Measurements from ENCODE around the gene CCDC9B. TPM values are rescaled to one million over a fixed set of nuclear protein-coding genes. Genes with fewer than 3 reads are reported as not detected.

CCDC9B gene
- polyA plus RNA-seq, 1 of the 3 experiments (the other 2 are of a cell fraction) = 13.7 TPM

GRCh38 chr15:40352281-40352901, 11.7 kb upstream of the CCDC9B start:
- Histone ChIP-seq H4K20me1 (ENCODE audit: insufficient read depth) (no peaks in the 10 kb centered on the region), H3K4me1 (ENCODE audit: control insufficient read depth in 1 of 2, insufficient read depth in 2 of 2, low read depth in 1 of 2, low read length in 1 of 2) (peaks cover 0 to 20% of the 10 kb centered on the region in 2 experiments; a peak in 2 of 4 replicates), H3K36me3 (replicated peaks in 1 of 2; ENCODE audit: control insufficient read depth in 1 of 2, insufficient read depth in 2 of 2, low read length in 1 of 2) (no peaks in the 10 kb centered on the region), H3K27me3 (ENCODE audit: insufficient read depth) (no peaks in the 10 kb centered on the region), H3K9me2 (no peaks in the 10 kb centered on the region), H3K9ac (no peak overlapping the region), H3K9me3 (no peaks in the 10 kb centered on the region), H3K27ac (ENCODE audit: low read depth in 2 of 2, low read length in 1 of 2) (no peak overlapping the region), H3F3A (replicated peaks; ENCODE audit: insufficient read depth) (peaks cover 2% of the 10 kb centered on the region), H3K79me2 (ENCODE audit: insufficient read depth) (no peaks in the 10 kb centered on the region), H3K4me2 (no peak overlapping the region), H2AFZ (ENCODE audit: low read depth) (no peak overlapping the region), H3K4me3 (ENCODE audit: low read depth in 2 of 2, low read length in 1 of 2) (no peak overlapping the region)
- CTCF ChIA-PET = interaction anchor here (2.0 to 70.6 kb wide), 3 partner anchors 16 to 69 kb away, joined by 10 to 2194 read pairs (median 12); partner anchors contain the start of genes ANKRD63, CCDC9B, INAFM2 and PLCB2
- no peak for TF ChIP-seq GATA2 (CRISPR knock-in tag; IDR thresholded peaks at IDR 0.05)
- TF ChIP-seq FOXM1 (IDR thresholded peaks at IDR 0.05; ENCODE audit: low read depth) = no peak
- no peak for TF ChIP-seq EZH2phosphoT487 (IDR thresholded peaks at IDR 0.05; ENCODE audit: borderline replicate concordance, low read depth)
- TF ChIP-seq USF1 (IDR thresholded peaks at IDR 0.05; ENCODE audit: borderline replicate concordance, low read depth) = no peak
- no peak for TF ChIP-seq RFX5 (IDR thresholded peaks at IDR 0.05; ENCODE audit: low read length)
- no peak for TF ChIP-seq FOXJ3 (CRISPR knock-in tag; IDR thresholded peaks at IDR 0.05)
- TF ChIP-seq NRF1 (IDR thresholded peaks at IDR 0.05; ENCODE audit: low read depth, low read length) = no peak
- no peak for TF ChIP-seq TEAD4 (IDR thresholded peaks at IDR 0.05; ENCODE audit: borderline replicate concordance, insufficient read depth)
- TF ChIP-seq JUND (IDR thresholded peaks at IDR 0.05) = no peak
- no peak for TF ChIP-seq SMC3 (IDR thresholded peaks at IDR 0.05; ENCODE audit: low read depth, low read length)
- TF ChIP-seq FOSL2 (IDR thresholded peaks at IDR 0.05; ENCODE audit: borderline replicate concordance, low read depth) = no peak
- TF ChIP-seq TCF12 (IDR thresholded peaks at IDR 0.05) = no peak
- TF ChIP-seq USF2 (IDR thresholded peaks at IDR 0.05; ENCODE audit: borderline replicate concordance, low read depth, low read length) = no peak
- POLR2A ChIA-PET = no interaction called here
- 79% methylated on average over 7 of the region's 7 CpGs for WGBS (ENCODE audit: low lambda C conversion rate)
- DNase-seq = no peak

DNA sequence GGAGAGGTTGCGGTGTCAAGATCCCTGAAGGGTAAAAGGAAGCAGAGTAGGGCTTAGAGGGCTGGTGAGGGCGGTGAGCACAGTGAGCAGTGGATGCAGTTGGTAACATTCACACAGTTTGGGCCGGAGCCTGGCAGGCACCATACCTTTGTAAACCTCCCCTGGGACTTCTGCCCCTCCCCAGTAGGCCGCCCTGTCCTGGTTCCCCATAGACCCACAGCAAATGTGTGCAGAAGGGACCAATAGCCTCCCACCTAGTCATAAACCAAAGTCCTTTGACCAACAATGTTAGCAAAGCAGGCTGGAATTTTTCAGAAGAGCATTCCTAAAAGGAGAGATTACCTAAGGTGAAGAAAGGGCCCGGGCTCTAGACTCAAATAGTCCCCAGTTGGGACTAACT, 8.4 kb upstream of the CCDC9B start:
- H3K9me3 ChIP-seq = no peaks in the 10 kb centered on the region
- no peak overlapping the region for H3K4me3 ChIP-seq (ENCODE audit: low read depth in 2 of 2, low read length in 1 of 2)
- CTCF ChIA-PET = interaction anchor here (1.5 to 70.6 kb wide), 2 partner anchors 18 to 35 kb away, joined by 8 to 2194 read pairs; partner anchors contain the start of genes ANKRD63, CCDC9B, INAFM2 and PLCB2
- no peak for DNase-seq
- H3K27ac ChIP-seq (ENCODE audit: low read depth in 2 of 2, low read length in 1 of 2) = no peak overlapping the region
- H3K36me3 ChIP-seq (replicated peaks in 1 of 2; ENCODE audit: control insufficient read depth in 1 of 2, insufficient read depth in 2 of 2, low read length in 1 of 2) = no peaks in the 10 kb centered on the region
- WGBS (ENCODE audit: low lambda C conversion rate) = 91% methylated on average over 5 of the region's 5 CpGs
- no peaks in the 10 kb centered on the region for H3K27me3 ChIP-seq (ENCODE audit: insufficient read depth)
- H3K9me2 ChIP-seq = no peaks in the 10 kb centered on the region
- no peak overlapping the region for H3K9ac ChIP-seq
- H3K79me2 ChIP-seq (ENCODE audit: insufficient read depth) = no peaks in the 10 kb centered on the region
- H3F3A ChIP-seq (replicated peaks; ENCODE audit: insufficient read depth) = peaks cover 6% of the 10 kb centered on the region
- H2AFZ ChIP-seq (ENCODE audit: low read depth) = no peak overlapping the region
- H4K20me1 ChIP-seq (ENCODE audit: insufficient read depth) = no peaks in the 10 kb centered on the region
- POLR2A ChIA-PET = no interaction called here
- H3K4me2 ChIP-seq = no peak overlapping the region
- H3K4me1 ChIP-seq (ENCODE audit: control insufficient read depth in 1 of 2, insufficient read depth in 2 of 2, low read depth in 1 of 2, low read length in 1 of 2) = peaks cover 3 to 14% of the 10 kb centered on the region in 2 experiments; a peak in 3 of 4 replicates
- no peak for TF ChIP-seq EZH2phosphoT487 (IDR thresholded peaks at IDR 0.05; ENCODE audit: borderline replicate concordance, low read depth)
- no peak for TF ChIP-seq CHD2 (IDR thresholded peaks at IDR 0.05; ENCODE audit: low read length, partially characterized antibody)

Measured in SK-N-SH (cell line).